DND-41 (cell line): ENCODE data around the gene ABI3BP.

Experiments used
- ATAC-seq: fragments of 200-7000 bp; cut with Tn5 transposase; 3 replicates; pipeline ENCODE4 v1.9.1; 2021; ENCODE audit warnings: low read depth; ENCODE audit not compliant: insufficient read depth
- DNase-seq: peaks from one replicate; pipeline ENCODE4 v3.0.0-alpha.2; 2020
- H2AFZ ChIP-seq: 2 replicates; pipeline ENCODE4 v1.6.0; 2012; ENCODE audit warnings: low read depth, low read length
- H3K27ac ChIP-seq: 2 replicates; pipeline ENCODE4 v1.5.1; 2012; ENCODE audit warnings: low read length, inconsistent platforms
- H3K27me3 ChIP-seq: fragments of 200-600 bp; sonication (generic); 2 replicates; pipeline ENCODE4 v1.6.0; 2012; ENCODE audit warnings: low read length, mild to moderate bottlenecking, inconsistent platforms; ENCODE audit not compliant: insufficient read depth, poor library complexity
- H3K36me3 ChIP-seq: 2 replicates; pipeline ENCODE4 v1.5.1; 2012; ENCODE audit warnings: low read length, inconsistent platforms; ENCODE audit not compliant: insufficient read depth
- H3K4me1 ChIP-seq: 2 replicates; pipeline ENCODE4 v1.5.1; 2012; ENCODE audit warnings: mild to moderate bottlenecking, low read length; ENCODE audit not compliant: insufficient read depth
- H3K4me2 ChIP-seq: 2 replicates; pipeline ENCODE4 v1.6.0; 2012; ENCODE audit warnings: mild to moderate bottlenecking, moderate library complexity, low read length, inconsistent platforms; ENCODE audit not compliant: insufficient read depth
- H3K4me3 ChIP-seq, 2 experiments: fragments of 200-600 bp in 1 of 2; shearing (Covaris generic) in 1 of 2; 2 replicates each; pipeline ENCODE4 v1.5.1; 2012 to 2016; ENCODE audit warnings: inconsistent platforms in 2 of 2, low read length in 2 of 2, mild to moderate bottlenecking in 2 of 2, low read depth in 1 of 2, moderate library complexity in 1 of 2
- H3K79me2 ChIP-seq: 2 replicates; pipeline ENCODE4 v1.6.0; 2012; ENCODE audit warnings: low read length, inconsistent platforms; ENCODE audit not compliant: insufficient read depth
- H3K9ac ChIP-seq: 2 replicates; pipeline ENCODE4 v1.6.0; 2012; ENCODE audit warnings: low read depth, mild to moderate bottlenecking, inconsistent platforms, low read length, moderate library complexity
- H3K9me3 ChIP-seq: 2 replicates; pipeline ENCODE4 v1.5.1; 2012; ENCODE audit warnings: low read length, moderate library complexity, mild to moderate bottlenecking, inconsistent platforms; ENCODE audit not compliant: insufficient read depth, severe bottlenecking
- H4K20me1 ChIP-seq: 2 replicates; pipeline ENCODE4 v1.6.0; 2012; ENCODE audit warnings: low read length; ENCODE audit not compliant: insufficient read depth
- CTCF ChIP-seq: IDR thresholded peaks from 2 replicates; pipeline ENCODE4 v1.5.1; 2012; ENCODE audit warnings: borderline replicate concordance, low read length, moderate library complexity, mild to moderate bottlenecking; ENCODE audit not compliant: poor library complexity, severe bottlenecking; ENCODE audit errors: extremely low read depth
- EZH2 ChIP-seq: IDR thresholded peaks from 3 replicates; pipeline ENCODE4 v1.6.1; 2012; ENCODE audit warnings: borderline replicate concordance, low read depth, mild to moderate bottlenecking, moderate library complexity, low read length, inconsistent platforms; ENCODE audit not compliant: severe bottlenecking

ABI3BP gene

GRCh38 chr3:100968932-100969906, 24.0 kb downstream of the ABI3BP start:
- Histone ChIP-seq H3K27me3 (no peaks in the 10 kb centered on the region), H4K20me1 (no peaks in the 10 kb centered on the region; the same call in 1 of the 2 replicates), H2AFZ (no peak overlapping the region), H3K9me3 (no peaks in the 10 kb centered on the region), H3K9ac (no peak overlapping the region), H3K4me1 (no peaks in the 10 kb centered on the region), H3K79me2 (no peaks in the 10 kb centered on the region), H3K4me3 (no peak overlapping the region), H3K4me2 (no peak overlapping the region), H3K27ac (no peak overlapping the region), H3K36me3 (no peaks in the 10 kb centered on the region)
- ATAC-seq (no peak), DNase-seq (no peak)
- TF ChIP-seq CTCF (no peak), EZH2 (no peak)

GRCh38 chr3:100966807-100967206, 26.4 kb downstream of the ABI3BP start:
- no peak overlapping the region for H3K9ac ChIP-seq
- no peaks in the 10 kb centered on the region; the same call in 1 of the 2 replicates for H4K20me1 ChIP-seq
- H3K27ac ChIP-seq = no peak overlapping the region
- TF ChIP-seq CTCF = no peak
- TF ChIP-seq EZH2 = no peak
- ATAC-seq (no peak), DNase-seq (no peak)
- H3K4me1 ChIP-seq = no peaks in the 10 kb centered on the region
- H3K9me3 ChIP-seq = no peaks in the 10 kb centered on the region
- H3K4me2 ChIP-seq = no peak overlapping the region
- no peaks in the 10 kb centered on the region for H3K36me3 ChIP-seq
- H2AFZ ChIP-seq = no peak overlapping the region
- H3K27me3 ChIP-seq = no peaks in the 10 kb centered on the region
- no peak overlapping the region for H3K4me3 ChIP-seq
- no peaks in the 10 kb centered on the region for H3K79me2 ChIP-seq

GRCh38 chr3:100966049-100966491, 27.2 kb downstream of the ABI3BP start:
- Histone ChIP-seq H3K4me1 (no peaks in the 10 kb centered on the region), H3K9me3 (no peaks in the 10 kb centered on the region), H3K79me2 (no peaks in the 10 kb centered on the region), H3K4me2 (no peak overlapping the region), H3K27me3 (no peaks in the 10 kb centered on the region), H3K36me3 (no peaks in the 10 kb centered on the region), H4K20me1 (no peaks in the 10 kb centered on the region), H3K27ac (no peak overlapping the region), H3K9ac (no peak overlapping the region), H2AFZ (no peak overlapping the region), H3K4me3 (no peak overlapping the region)
- no peak for TF ChIP-seq EZH2
- no peak for TF ChIP-seq CTCF
- no peak for ATAC-seq
- no peak for DNase-seq
